ENCODE data around the gene TTC12.

The TTC12 gene

GRCh38 chr11:113331441-113331840 is 17.1 kb downstream of the TTC12 start:
- no peak for DNase-seq

GRCh38 chr11:113332023-113332422 is 17.6 kb downstream of the TTC12 start:
- no peak for DNase-seq

- no peak for DNase-seq
Measured at GRCh38 chr11:113332638-113333329, 18.4 kb downstream of the TTC12 start.

GRCh38 chr11:113334183-113334582 is 19.8 kb downstream of the TTC12 start:
- DNase-seq, result no peak

- DNase-seq, result no peak
Measured at GRCh38 chr11:113338730-113339129, 24.3 kb downstream of the TTC12 start.

GRCh38 chr11:113339929-113340589 is 25.7 kb downstream of the TTC12 start:
- DNase-seq, result no peak

GRCh38 chr11:113341388-113342165 is 27.2 kb downstream of the TTC12 start:
- DNase-seq, result no peak

GRCh38 chr11:113345978-113346377 is 31.6 kb downstream of the TTC12 start:
- no peak for DNase-seq

- no peak for DNase-seq
Measured at GRCh38 chr11:113349528-113349927, 35.1 kb downstream of the TTC12 start.

GRCh38 chr11:113350336-113351067 is 36.1 kb downstream of the TTC12 start:
- no peak for DNase-seq

GRCh38 chr11:113351068-113351450 is 36.7 kb downstream of the TTC12 start:
- peak; percentile 85 for DNase-seq

GRCh38 chr11:113351480-113351879 is 37.1 kb downstream of the TTC12 start:
- no peak for DNase-seq

GRCh38 chr11:113356203-113356602 is 41.8 kb downstream of the TTC12 start:
- no peak for DNase-seq

- DNase-seq, result no peak
Measured at GRCh38 chr11:113363406-113363805, 49.0 kb downstream of the TTC12 start.

GRCh38 chr11:113363996-113364641 is 49.7 kb downstream of the TTC12 start:
- DNase-seq, result no peak

GRCh38 chr11:113365895-113366294 is 51.5 kb downstream of the TTC12 start:
- DNase-seq, result no peak

GRCh38 chr11:113369411-113369810 is 55.0 kb downstream of the TTC12 start:
- no peak for DNase-seq

- no peak for DNase-seq
Measured at GRCh38 chr11:113370634-113371033, 56.3 kb downstream of the TTC12 start.

- no peak for DNase-seq
Measured at GRCh38 chr11:113372309-113372708, 57.9 kb downstream of the TTC12 start.

- DNase-seq, result no peak
Measured at GRCh38 chr11:113373306-113373705, 58.9 kb downstream of the TTC12 start.

GRCh38 chr11:113373981-113374560 is 59.7 kb downstream of the TTC12 start:
- DNase-seq, result no peak

- DNase-seq, result no peak
Measured at GRCh38 chr11:113375402-113375801, 61.0 kb downstream of the TTC12 start.

Measured in NCI-H1417 treated with DMSO at 0.1 percent for 48 hours (cell line).